ENCODE data around the gene PFKM. TPM values are rescaled to one million over a fixed set of nuclear protein-coding genes. Genes with fewer than 3 reads are reported as not detected.

The PFKM gene
- total RNA-seq, 2 donors from 2014 or later, result 90.0 to 107 TPM

GRCh38 chr12:48104531-48104930, 14.6 kb upstream of the PFKM start:
- Mint-ChIP-seq H3K4me1 (peaks cover 19% of the 10 kb centered on the region), H3K9me3 (no peaks in the 10 kb centered on the region), H3K27ac (no peak overlapping the region), H3K27me3 (ENCODE audit: insufficient read depth) (peaks cover 17% of the 10 kb centered on the region), H3K4me3 (peak overlapping the region; percentile 83), H3K36me3 (ENCODE audit: low read depth) (peaks cover 4% of the 10 kb centered on the region)
- Histone ChIP-seq H3K27ac (ENCODE audit: low read depth, low read length) (no peak overlapping the region), H3K27me3 (ENCODE audit: control insufficient read depth, insufficient read depth, low read length, poor library complexity, severe bottlenecking) (peaks cover 18% of the 10 kb centered on the region), H3K4me1 (ENCODE audit: control insufficient read depth, insufficient read depth, low read length) (peaks cover 4% of the 10 kb centered on the region), H3K9ac (ENCODE audit: extremely low read depth, low read length, poor library complexity, severe bottlenecking) (peak overlapping the region; percentile 83), H3K9me3 (ENCODE audit: control insufficient read depth, low read length) (no peaks in the 10 kb centered on the region), H3K36me3 (ENCODE audit: control insufficient read depth, insufficient read depth, low read length) (no peaks in the 10 kb centered on the region), H3K4me3 (ENCODE audit: low read length) (peak overlapping the region; percentile 98)
- no peak for TF ChIP-seq CTCF (conservative IDR thresholded peaks at IDR 0.05)
- 84 to 91% methylated on average over 3 to 4 of the region's 4 CpGs for WGBS, 2 experiments (ENCODE audit: insufficient coverage in 1 of 2, insufficient read length in 1 of 2)
- no peak for DNase-seq

- peaks cover 4% of the 10 kb centered on the region for H3K4me1 ChIP-seq (ENCODE audit: control insufficient read depth, insufficient read depth, low read length)
- Mint-ChIP-seq H3K4me1 (peaks cover 19% of the 10 kb centered on the region), H3K4me3 (peak overlapping the region; percentile 83), H3K27me3 (ENCODE audit: insufficient read depth) (peaks cover 25% of the 10 kb centered on the region), H3K36me3 (ENCODE audit: low read depth) (peaks cover 2% of the 10 kb centered on the region), H3K27ac (peak overlapping the region; percentile 89), H3K9me3 (no peaks in the 10 kb centered on the region)
- H3K9me3 ChIP-seq (ENCODE audit: control insufficient read depth, low read length), result no peaks in the 10 kb centered on the region
- peak overlapping the region; percentile 96 for H3K27ac ChIP-seq (ENCODE audit: low read depth, low read length)
- WGBS, 2 experiments (ENCODE audit: insufficient coverage in 1 of 2, insufficient read length in 1 of 2), result 0 to 2% methylated on average over 20 to 30 of the region's 30 CpGs
- peak overlapping the region; percentile 83 for H3K9ac ChIP-seq (ENCODE audit: extremely low read depth, low read length, poor library complexity, severe bottlenecking)
- TF ChIP-seq CTCF (conservative IDR thresholded peaks at IDR 0.05), result no peak
- DNase-seq, result no peak
- H3K4me3 ChIP-seq (ENCODE audit: low read length), result peak overlapping the region; percentile 98
- H3K27me3 ChIP-seq (ENCODE audit: control insufficient read depth, insufficient read depth, low read length, poor library complexity, severe bottlenecking), result peaks cover 26% of the 10 kb centered on the region
- H3K36me3 ChIP-seq (ENCODE audit: control insufficient read depth, insufficient read depth, low read length), result no peaks in the 10 kb centered on the region
Observed at GRCh38 chr12:48105321-48105866, 13.8 kb upstream of the PFKM start.

- Mint-ChIP-seq H3K27ac (peak within 1 kb of the TSS; percentile 95), H3K4me1 (peaks cover 19% of the 10 kb centered on the region), H3K36me3 (ENCODE audit: low read depth) (peaks cover 2% of the 10 kb centered on the region), H3K4me3 (peak within 1 kb of the TSS; percentile 83), H3K9me3 (no peaks in the 10 kb centered on the region), H3K27me3 (ENCODE audit: insufficient read depth) (peaks cover 28% of the 10 kb centered on the region)
- peak within 1 kb of the TSS; percentile 96 for H3K27ac ChIP-seq (ENCODE audit: low read depth, low read length)
- 2% methylated on average over 31 to 53 of the region's 53 CpGs for WGBS, 2 experiments (ENCODE audit: insufficient coverage in 1 of 2, insufficient read length in 1 of 2)
- no peaks in the 10 kb centered on the region for H3K9me3 ChIP-seq (ENCODE audit: control insufficient read depth, low read length)
- peak within 1 kb of the TSS; percentile 83 for H3K9ac ChIP-seq (ENCODE audit: extremely low read depth, low read length, poor library complexity, severe bottlenecking)
- DNase-seq, result peak; percentile 98
- no peaks in the 10 kb centered on the region for H3K36me3 ChIP-seq (ENCODE audit: control insufficient read depth, insufficient read depth, low read length)
- TF ChIP-seq CTCF (conservative IDR thresholded peaks at IDR 0.05), result peak; percentile 49
- peaks cover 4% of the 10 kb centered on the region for H3K4me1 ChIP-seq (ENCODE audit: control insufficient read depth, insufficient read depth, low read length)
- H3K27me3 ChIP-seq (ENCODE audit: control insufficient read depth, insufficient read depth, low read length, poor library complexity, severe bottlenecking), result peaks cover 31% of the 10 kb centered on the region
- peak within 1 kb of the TSS; percentile 98 for H3K4me3 ChIP-seq (ENCODE audit: low read length)
Observed at GRCh38 chr12:48105867-48106680, 13.1 kb upstream of the PFKM start, which contains the start of gene SENP1. TSS of gene SENP1 (minus strand) at chr12:48106079. CDS start at chr12:48101472, 4,607 bp downstream.

All from endodermal cell (in vitro differentiated cells).